ENCODE measurements around the gene CEP20. TPM values are rescaled to one million over a fixed set of nuclear protein-coding genes. Genes with fewer than 3 reads are reported as not detected.

The CEP20 gene
- total RNA-seq, 1 donor from 2014 or later, result 28.2 TPM

- H3K4me3 ChIP-seq, result no peak overlapping the region
- no peaks in the 10 kb centered on the region for H3K9me3 ChIP-seq
- no peak for DNase-seq (ENCODE audit: extremely low spot score in 2 of 2)
- no peak overlapping the region for H3K27ac ChIP-seq
- peaks cover 0 to 20% of the 10 kb centered on the region in 2 donors for H3K36me3 ChIP-seq
- TF ChIP-seq POLR2AphosphoS5 (IDR thresholded peaks at IDR 0.05; ENCODE audit: insufficient read depth in 1 of 2, low read depth in 1 of 2) (no peak), CTCF (IDR thresholded peaks at IDR 0.05) (no peak), POLR2A (IDR thresholded peaks at IDR 0.05) (no peak)
- no peaks in the 10 kb centered on the region for H3K27me3 ChIP-seq
- no peaks in the 10 kb centered on the region for H3K4me1 ChIP-seq
- intact Hi-C loops (cut with DNase I), result loop anchor here (5.0 kb wide), 1 partner anchor 254 kb away; no protein-coding TSS in a partner anchor
These were observed 14.7 kb downstream of the CEP20 start for GRCh38 chr16:15873737-15874136.

- no peak for DNase-seq (ENCODE audit: extremely low spot score in 2 of 2)
These were observed 15.1 kb downstream of the CEP20 start for GRCh38 chr16:15873301-15873700.

GRCh38 chr16:15870011-15870410, 18.4 kb downstream of the CEP20 start:
- intact Hi-C loops (cut with DNase I), result loop anchor here (5.0 kb wide), 1 partner anchor 257 kb away; no protein-coding TSS in a partner anchor
- Histone ChIP-seq H3K27ac (no peak overlapping the region), H3K27me3 (no peaks in the 10 kb centered on the region), H3K4me1 (no peaks in the 10 kb centered on the region), H3K4me3 (no peak overlapping the region), H3K9me3 (no peaks in the 10 kb centered on the region), H3K36me3 (peaks cover 0 to 49% of the 10 kb centered on the region in 2 donors)
- no peak for DNase-seq (ENCODE audit: extremely low spot score in 2 of 2)
- TF ChIP-seq POLR2A (IDR thresholded peaks at IDR 0.05) (no peak), POLR2AphosphoS5 (IDR thresholded peaks at IDR 0.05; ENCODE audit: insufficient read depth in 1 of 2, low read depth in 1 of 2) (no peak), CTCF (IDR thresholded peaks at IDR 0.05) (no peak)

More at GRCh38 chr16:15873301-15873700, 15.1 kb downstream of the CEP20 start:
- no peak overlapping the region for H3K4me3 ChIP-seq
- intact Hi-C loops (cut with DNase I), result loop anchor here (5.0 kb wide), 1 partner anchor 254 kb away; no protein-coding TSS in a partner anchor
- H3K27me3 ChIP-seq, result no peaks in the 10 kb centered on the region
- no peaks in the 10 kb centered on the region for H3K9me3 ChIP-seq
- H3K36me3 ChIP-seq, result peaks cover 0 to 20% of the 10 kb centered on the region in 2 donors
- no peak for TF ChIP-seq POLR2AphosphoS5 (IDR thresholded peaks at IDR 0.05; ENCODE audit: insufficient read depth in 1 of 2, low read depth in 1 of 2)
- no peak for TF ChIP-seq POLR2A (IDR thresholded peaks at IDR 0.05)
- no peak for TF ChIP-seq CTCF (IDR thresholded peaks at IDR 0.05)
- no peak overlapping the region for H3K27ac ChIP-seq
- no peaks in the 10 kb centered on the region for H3K4me1 ChIP-seq

GRCh38 chr16:15866451-15866850, 22.0 kb downstream of the CEP20 start:
- Histone ChIP-seq H3K27me3 (no peaks in the 10 kb centered on the region), H3K4me1 (no peaks in the 10 kb centered on the region), H3K9me3 (no peaks in the 10 kb centered on the region), H3K27ac (no peak overlapping the region), H3K4me3 (no peak overlapping the region), H3K36me3 (peaks cover 0 to 42% of the 10 kb centered on the region in 2 donors)
- no peak for DNase-seq (ENCODE audit: extremely low spot score in 2 of 2)
- intact Hi-C loops (cut with DNase I), result no loop called here
- no peak for TF ChIP-seq POLR2AphosphoS5 (IDR thresholded peaks at IDR 0.05; ENCODE audit: insufficient read depth in 1 of 2, low read depth in 1 of 2)
- TF ChIP-seq CTCF (IDR thresholded peaks at IDR 0.05), result no peak
- no peak for TF ChIP-seq POLR2A (IDR thresholded peaks at IDR 0.05)

- Histone ChIP-seq H3K27me3 (no peaks in the 10 kb centered on the region), H3K36me3 (peaks cover 0 to 42% of the 10 kb centered on the region in 2 donors), H3K27ac (no peak overlapping the region), H3K9me3 (no peaks in the 10 kb centered on the region), H3K4me1 (no peaks in the 10 kb centered on the region), H3K4me3 (no peak overlapping the region)
- intact Hi-C loops (cut with DNase I), result no loop called here
- TF ChIP-seq POLR2A (IDR thresholded peaks at IDR 0.05), result no peak
- no peak for TF ChIP-seq POLR2AphosphoS5 (IDR thresholded peaks at IDR 0.05; ENCODE audit: insufficient read depth in 1 of 2, low read depth in 1 of 2)
- no peak for TF ChIP-seq CTCF (IDR thresholded peaks at IDR 0.05)
- DNase-seq (ENCODE audit: extremely low spot score in 2 of 2), result no peak
These were observed 22.7 kb downstream of the CEP20 start for GRCh38 chr16:15865742-15866141.

Measured in vagina (tissue), 2 donors.